Gastrocnemius medialis (tissue), 4 donors: ENCODE results near the gene ALDH3B1. TPM values are rescaled to one million over a fixed set of nuclear protein-coding genes. Genes with fewer than 3 reads are reported as not detected.
A peak's percentile ranks its signal among the peaks of the same experiment; 100 is the strongest.
"Not testable (repeated sequence)": the region's sequence is repeated elsewhere in the genome, so short reads cannot be mapped to it uniquely, and the experiment has no call there.

Source experiments
- ATAC-seq, 2 donors: fragments of 150-250 bp; one replicate each; pipeline ENCODE4 v1.9.1; 2016
- DNase-seq, 2 donors: peaks; one replicate each; pipeline ENCODE4 v3.0.0-alpha.2; 2019
- H3K27ac ChIP-seq, 4 donors: fragments of 200-600 bp; sonication (generic); 1 replicate in 1 of 4; 2 replicates in 3 of 4; pipeline ENCODE4 v1.5.1; 2016 to 2018; ENCODE audit warnings: mild to moderate bottlenecking in 2 of 4, moderate library complexity in 1 of 4
- H3K27me3 ChIP-seq, 3 donors: fragments of 200-600 bp; sonication (generic) in 2 of 3; 1 replicate in 1 of 3; 2 replicates in 2 of 3; pipeline versions ENCODE4 v1.5.1 to v1.6.0; 2016 to 2019; ENCODE audit warnings: mild to moderate bottlenecking in 1 of 3, moderate library complexity in 1 of 3
- H3K36me3 ChIP-seq, 2 donors: fragments of 200-600 bp; sonication (generic) in 1 of 2; one replicate each; pipeline ENCODE4 v1.5.1; 2017 to 2018
- H3K4me1 ChIP-seq, 2 donors: fragments of 200-600 bp; sonication (generic) in 1 of 2; one replicate each; pipeline ENCODE4 v1.5.1; 2016 to 2017; ENCODE audit warnings: mild to moderate bottlenecking in 2 of 2
- H3K4me3 ChIP-seq, 4 donors: fragments of 200-600 bp; sonication (generic) in 3 of 4; 1 replicate in 1 of 4; 2 replicates in 3 of 4; pipeline ENCODE4 v1.5.1; 2016 to 2019; ENCODE audit warnings: mild to moderate bottlenecking in 2 of 4
- H3K9me3 ChIP-seq, 3 donors: fragments of 200-600 bp; sonication (generic) in 2 of 3; 1 replicate in 1 of 3; 2 replicates in 2 of 3; pipeline ENCODE4 v1.5.1; 2016 to 2019
- CTCF ChIP-seq, 5 experiments: fragments of 450-650 bp in 3 of 5; fragments of 200-600 bp in 2 of 5; sonication (generic) in 2 of 5; IDR thresholded peaks in 4 of 5; conservative IDR thresholded peaks in 1 of 5; 1 replicate in 4 of 5; 2 replicates in 1 of 5; pipeline ENCODE4 v1.5.1; 2016 to 2019; ENCODE audit warnings: antibody characterized with exemption in 5 of 5, mild to moderate bottlenecking in 3 of 5, moderate library complexity in 3 of 5
- POLR2A ChIP-seq, 2 donors: fragments of 450-650 bp; IDR thresholded peaks; one replicate each; pipeline ENCODE4 v1.6.1; 2017; ENCODE audit warnings: antibody characterized with exemption in 2 of 2, mild to moderate bottlenecking in 2 of 2, moderate library complexity in 2 of 2
- in situ Hi-C, 4 donors: fragments of 200-750 bp; cut with MboI; loops; one replicate each; pipeline versions ENCODE4 v1.15.0 to v1.8.0; 2017; ENCODE audit warnings: low sequenced_read_pairs in 4 of 4
- intact Hi-C: fragments of 100-400 bp; cut with DNase I; formaldehyde crosslinking; loops from one replicate; pipeline ENCODE4 v1.15.1; 2023; ENCODE audit warnings: low total_unique reads
- total RNA-seq, 4 donors: library from RNA; depleted of rRNA; stranded (reverse); fragments of >200 nt; gene quantifications; one replicate each; pipeline versions ENCODE4 v1.1.0 to v1.2.3, GENCODE V29; 2016

The ALDH3B1 gene
- total RNA-seq: 1 to 10 TPM; 2.2 to 5.1 (median 3.6) TPM

- intact Hi-C loops (loop anchor here (1.0 to 2.0 kb wide), 3 partner anchors 20 to 111 kb away; partner anchors contain the start of genes CHKA, NDUFS8 and TCIRG1), in situ Hi-C loops (no loop called here)
- H3K36me3 ChIP-seq: no peaks in the 10 kb centered on the region
- no peak for TF ChIP-seq CTCF (IDR thresholded peaks at IDR 0.05 in 4 of 5, conservative IDR thresholded peaks at IDR 0.05 in 1 of 5)
- peak in 1 of 2 donors; percentile 49 for TF ChIP-seq POLR2A (IDR thresholded peaks at IDR 0.05)
- H3K4me1 ChIP-seq: peaks cover 7 to 18% of the 10 kb centered on the region in 2 donors
- ATAC-seq (peak; percentile 77 to 86), DNase-seq (peak; percentile 71 to 92)
- peak within 1 kb of the TSS; percentile 12 to 39 (median 34) for H3K4me3 ChIP-seq
- peak within 1 kb of the TSS; percentile 73 to 79 (median 76) for H3K27ac ChIP-seq
- no peaks in the 10 kb centered on the region for H3K27me3 ChIP-seq
- no peaks in the 10 kb centered on the region for H3K9me3 ChIP-seq
These were observed at the start of gene ALDH3B1 for GRCh38 chr11:68010090-68011041. TSS of gene ALDH3B1 (plus strand) at chr11:68010327. CDS start at chr11:68015298, 4,971 bp downstream.

GRCh38 chr11:67963217-67963616, 46.9 kb upstream of the ALDH3B1 start:
- in situ Hi-C loops, H3K36me3 ChIP-seq, H3K9me3 ChIP-seq, intact Hi-C loops, H3K27me3 ChIP-seq, ATAC-seq, H3K4me3 ChIP-seq, DNase-seq, H3K27ac ChIP-seq, H3K4me1 ChIP-seq: not testable (repeated sequence)

GRCh38 chr11:67963879-67964278, 46.2 kb upstream of the ALDH3B1 start:
- DNase-seq, H3K27ac ChIP-seq, intact Hi-C loops, H3K4me1 ChIP-seq, H3K36me3 ChIP-seq, ATAC-seq, H3K9me3 ChIP-seq, H3K4me3 ChIP-seq, H3K27me3 ChIP-seq, in situ Hi-C loops: not testable (repeated sequence)

GRCh38 chr11:67964746-67965145, 45.4 kb upstream of the ALDH3B1 start:
- H3K27me3 ChIP-seq, ATAC-seq, H3K9me3 ChIP-seq, DNase-seq, H3K36me3 ChIP-seq, H3K27ac ChIP-seq, intact Hi-C loops, H3K4me1 ChIP-seq, in situ Hi-C loops, H3K4me3 ChIP-seq: not testable (repeated sequence)

GRCh38 chr11:67965830-67966348, 44.2 kb upstream of the ALDH3B1 start:
- intact Hi-C loops, H3K27ac ChIP-seq, H3K4me3 ChIP-seq, H3K36me3 ChIP-seq, H3K4me1 ChIP-seq, in situ Hi-C loops, DNase-seq, H3K9me3 ChIP-seq, H3K27me3 ChIP-seq, ATAC-seq: not testable (repeated sequence)

GRCh38 chr11:67974746-67975145, 35.4 kb upstream of the ALDH3B1 start:
- H3K4me3 ChIP-seq, DNase-seq, ATAC-seq, H3K36me3 ChIP-seq, in situ Hi-C loops, H3K9me3 ChIP-seq, intact Hi-C loops, H3K27me3 ChIP-seq, H3K27ac ChIP-seq, H3K4me1 ChIP-seq: not testable (repeated sequence)

- ATAC-seq, H3K4me1 ChIP-seq, intact Hi-C loops, H3K27ac ChIP-seq, H3K27me3 ChIP-seq, in situ Hi-C loops, H3K9me3 ChIP-seq, H3K36me3 ChIP-seq, DNase-seq, H3K4me3 ChIP-seq: not testable (repeated sequence)
These were observed 31.2 kb upstream of the ALDH3B1 start for GRCh38 chr11:67978766-67979418.

GRCh38 chr11:67981226-67981625, 28.9 kb upstream of the ALDH3B1 start:
- H3K4me3 ChIP-seq, H3K9me3 ChIP-seq, H3K27ac ChIP-seq, in situ Hi-C loops, ATAC-seq, H3K36me3 ChIP-seq, DNase-seq, H3K27me3 ChIP-seq, H3K4me1 ChIP-seq, intact Hi-C loops: not testable (repeated sequence)

- H3K4me1 ChIP-seq, H3K36me3 ChIP-seq, in situ Hi-C loops, H3K27me3 ChIP-seq, H3K9me3 ChIP-seq, DNase-seq, H3K4me3 ChIP-seq, H3K27ac ChIP-seq, intact Hi-C loops, ATAC-seq: not testable (repeated sequence)
These were observed 27.8 kb upstream of the ALDH3B1 start for GRCh38 chr11:67982255-67982857.
